GM12872 (cell line): ENCODE results near the gene NTN4.

Experiments
- CTCF ChIP-seq: IDR thresholded peaks from 3 replicates; pipeline ENCODE4 v1.5.1; 2011; ENCODE audit warnings: low read depth, mild to moderate bottlenecking, low read length, moderate library complexity; ENCODE audit not compliant: insufficient read depth

Gene NTN4

DNA sequence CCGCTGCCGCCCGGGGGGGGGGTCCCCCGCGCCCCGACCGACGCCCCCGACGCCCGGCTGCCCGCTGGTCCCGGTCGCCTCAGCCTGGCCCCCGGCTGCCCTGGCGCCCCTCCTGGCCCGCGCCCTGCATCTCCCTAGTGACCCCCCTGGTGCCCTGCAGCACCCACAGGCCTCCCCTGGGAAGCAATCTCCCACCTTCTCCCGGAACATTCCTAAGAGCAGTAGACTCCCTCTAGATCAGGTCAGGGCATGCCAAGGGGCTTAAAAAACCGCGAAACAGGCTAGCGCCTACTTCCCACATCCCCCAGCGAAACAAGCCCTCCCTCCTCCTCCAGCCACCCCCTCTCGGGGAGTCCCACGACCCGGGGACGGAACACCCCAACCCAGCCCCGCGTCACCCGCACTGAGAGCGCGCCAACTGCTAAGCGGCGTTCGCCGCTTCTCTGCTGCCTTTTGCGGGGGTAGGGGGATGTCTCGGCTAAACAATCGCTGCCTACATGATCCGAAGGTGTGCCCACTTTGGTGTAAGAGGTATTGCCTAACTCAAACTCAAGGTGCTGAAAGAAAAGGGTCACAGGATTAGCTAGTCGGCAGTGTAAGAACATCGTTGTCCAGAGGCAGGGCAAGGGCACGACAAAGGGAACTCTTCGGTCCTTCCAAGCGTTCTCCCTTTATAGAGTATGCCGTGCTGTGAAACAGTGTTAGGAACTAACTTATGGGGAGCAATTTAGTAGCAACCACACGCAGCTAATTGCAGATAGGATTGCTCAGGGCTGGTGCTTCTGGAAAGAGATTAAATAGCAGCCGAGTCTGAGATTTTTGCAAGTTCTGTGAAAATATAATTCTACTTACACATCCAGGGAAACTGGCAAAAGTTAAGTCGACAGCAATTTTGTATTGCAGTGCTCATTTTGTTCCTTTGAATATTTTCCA lies 619 bp upstream of the NTN4 start:
- TF ChIP-seq CTCF: no peak

DNA sequence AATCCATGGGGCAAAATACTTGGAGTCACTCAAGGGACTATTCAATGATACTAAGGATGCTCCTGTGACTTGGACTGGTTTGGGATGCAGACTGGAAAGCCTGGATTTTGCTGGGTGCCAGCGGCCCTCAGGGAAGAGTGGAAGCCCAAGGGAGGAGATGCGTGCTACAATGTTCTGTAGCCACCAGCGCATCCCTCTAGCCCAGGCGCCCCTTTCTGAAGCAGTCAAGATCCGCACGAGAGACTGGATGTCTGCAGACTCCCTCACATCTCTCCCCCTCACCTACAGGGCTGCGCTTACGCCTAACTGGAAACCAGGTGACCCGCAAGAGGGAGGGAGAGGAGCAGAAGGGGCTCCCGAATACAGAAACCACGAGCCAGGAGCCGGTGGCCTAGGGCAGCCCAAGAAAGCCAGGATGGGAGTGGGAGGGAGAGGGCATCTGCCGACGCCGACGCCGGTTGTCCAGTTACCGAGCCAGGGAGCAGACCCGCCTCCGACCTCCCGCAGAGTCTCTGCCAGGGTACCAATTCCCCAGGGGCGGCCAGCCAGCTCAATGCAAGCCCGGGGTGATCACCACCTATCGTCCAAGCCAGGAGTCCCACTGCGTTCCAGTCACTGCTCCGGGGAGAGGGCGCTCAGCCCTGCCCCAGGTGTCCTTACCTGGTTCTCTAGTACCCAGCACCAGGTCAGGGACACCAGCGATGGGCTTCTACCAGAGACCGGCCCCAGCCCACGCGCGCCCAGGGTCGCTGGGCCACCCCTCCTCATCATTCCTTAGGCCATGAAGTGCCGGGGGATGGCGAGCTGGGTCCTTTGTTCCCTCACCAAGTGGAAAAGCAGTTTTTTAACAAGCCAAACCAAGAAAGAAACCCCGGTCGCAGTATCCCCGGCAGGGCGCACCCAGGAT lies 1.2 kb downstream of the NTN4 start:
- no peak for TF ChIP-seq CTCF

DNA sequence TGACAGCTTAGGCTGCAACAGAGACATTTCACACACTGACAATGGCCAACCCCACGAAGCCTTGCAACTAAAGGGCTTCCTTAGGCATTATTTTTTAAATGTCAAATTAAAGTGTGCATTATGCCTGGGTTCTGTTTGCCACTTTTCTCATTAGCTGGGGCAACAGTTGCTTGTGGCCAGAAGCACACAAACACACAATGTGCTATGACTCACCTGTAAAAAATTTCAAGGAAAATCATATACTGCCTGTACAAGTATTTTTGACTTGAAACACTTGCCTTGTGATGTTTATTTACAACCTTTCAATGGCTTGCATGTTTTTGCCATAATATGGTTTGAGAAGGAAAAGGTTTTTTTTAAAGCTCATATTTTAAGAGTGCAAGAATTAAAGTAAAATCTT lies 1.9 kb downstream of the NTN4 start:
- TF ChIP-seq CTCF: no peak

GRCh38 chr12:95787274-95787818 lies 3.2 kb downstream of the NTN4 start:
- no peak for TF ChIP-seq CTCF

DNA sequence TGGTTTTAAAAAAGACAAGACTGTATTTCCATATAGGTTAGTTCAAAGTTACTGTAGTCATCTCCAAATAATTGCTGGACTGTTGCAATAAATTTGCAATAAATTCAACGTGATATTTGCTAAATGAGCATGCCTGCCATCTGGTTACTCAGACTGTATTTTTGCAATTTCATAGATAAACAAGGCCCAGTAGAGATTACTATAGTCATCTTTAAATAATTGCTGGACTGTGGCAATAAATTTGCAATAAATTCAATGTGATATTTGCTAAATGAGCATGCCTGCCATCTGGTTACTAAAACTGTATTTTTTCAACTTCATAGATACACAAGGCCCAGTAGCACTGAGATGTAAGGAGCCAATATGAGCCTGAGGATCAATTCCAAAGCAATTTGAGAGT lies 5.6 kb downstream of the NTN4 start:
- no peak for TF ChIP-seq CTCF

DNA sequence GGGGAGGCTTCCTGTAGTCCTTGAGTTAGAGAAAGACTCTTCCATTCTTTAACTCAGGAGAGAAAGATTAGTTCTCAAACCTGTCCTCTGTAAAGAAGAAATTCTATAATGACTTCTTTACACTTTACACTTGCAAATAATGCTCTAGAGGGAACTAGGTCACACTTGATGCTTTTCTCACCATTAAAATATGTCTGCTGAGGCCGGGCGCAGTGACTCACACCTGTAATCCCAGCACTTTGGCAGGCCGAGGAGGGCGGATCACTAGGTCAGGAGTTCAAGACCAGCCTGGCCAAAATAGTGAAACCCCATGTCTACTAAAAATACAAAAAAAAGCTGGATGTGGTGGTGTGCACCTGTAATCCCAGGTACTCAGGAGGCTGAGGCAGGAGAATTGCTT lies 6.3 kb downstream of the NTN4 start:
- no peak for TF ChIP-seq CTCF
